Lower leg skin (tissue), 4 donors: Measurements from ENCODE around the gene SLX1B. TPM values are rescaled to one million over a fixed set of nuclear protein-coding genes. Genes with fewer than 3 reads are reported as not detected.
"Not testable (repeated sequence)": the region's sequence is repeated elsewhere in the genome, so short reads cannot be mapped to it uniquely, and the experiment has no call there.

ENCODE experiments used
- DNase-seq, 2 donors: peaks; one replicate each; pipeline ENCODE4 v3.0.0-alpha.2; 2019; ENCODE audit warnings: low spot score in 2 of 2
- H3K4me3 ChIP-seq: fragments of 200-600 bp; sonication (generic); 2 replicates; pipeline ENCODE4 v1.5.1; 2017; ENCODE audit warnings: mild to moderate bottlenecking, low read depth; ENCODE audit not compliant: poor library complexity, severe bottlenecking
- WGBS, 2 donors: methylation state at CpG; one replicate each; pipeline ENCODE4 v1.1.5; 2018; 5-methylcytosine and 5-hydroxymethylcytosine counted together
- intact Hi-C: fragments of 100-400 bp; cut with DNase I; formaldehyde crosslinking; loops from one replicate; pipeline ENCODE4 v1.15.0; 2023; ENCODE audit warnings: low total_unique reads
- total RNA-seq, 4 donors: library from RNA; depleted of rRNA; stranded (reverse); fragments of >200 nt; gene quantifications; one replicate each; pipeline ENCODE4 v1.1.0, GENCODE V29; 2016

Gene SLX1B
- total RNA-seq, result 10 to 100 TPM; 30.5 to 58.9 (median 47.2) TPM

- intact Hi-C loops, H3K4me3 ChIP-seq, DNase-seq: not testable (repeated sequence)
- no CpG with 5 or more reads among the region's 33 CpGs for WGBS, 2 donors
These were observed at the start of gene SLX1B, which contains the start of gene BOLA2 for GRCh38 chr16:29454269-29454668. SLX1B (plus strand) TSS chr16:29454533. BOLA2 (minus strand) TSS chr16:29454351; CDS start chr16:29454253, 98 bp downstream.

- H3K4me3 ChIP-seq, intact Hi-C loops, DNase-seq: not testable (repeated sequence)
- 55 to 61% methylated on average over 7 of the region's 7 CpGs for WGBS, 2 donors
These were observed 49.1 kb upstream of the SLX1B start for GRCh38 chr16:29405249-29405648.

GRCh38 chr16:29423587-29423986, 30.7 kb upstream of the SLX1B start:
- intact Hi-C loops, H3K4me3 ChIP-seq, DNase-seq: not testable (repeated sequence)
- 96 to 98% methylated on average over 2 of the region's 2 CpGs for WGBS, 2 donors

GRCh38 chr16:29425390-29425789, 28.9 kb upstream of the SLX1B start:
- H3K4me3 ChIP-seq, DNase-seq, intact Hi-C loops: not testable (repeated sequence)
- WGBS, 2 donors, result 95 to 96% methylated on average over 3 of the region's 3 CpGs

- intact Hi-C loops, DNase-seq, H3K4me3 ChIP-seq: not testable (repeated sequence)
- WGBS, 2 donors, result no CpG with 5 or more reads among the region's 21 CpGs
These were observed 579 bp upstream of the SLX1B start for GRCh38 chr16:29453754-29454153.

GRCh38 chr16:29454828-29455227, 495 bp downstream of the SLX1B start:
- DNase-seq, H3K4me3 ChIP-seq, intact Hi-C loops: not testable (repeated sequence)
- no CpG with 5 or more reads among the region's 29 CpGs for WGBS, 2 donors

- H3K4me3 ChIP-seq, intact Hi-C loops: not testable (repeated sequence)
- DNase-seq, result peak in 1 of 2 donors; percentile 18
- no CpG with 5 or more reads among the region's 2 CpGs for WGBS, 2 donors
These were observed 3.3 kb downstream of the SLX1B start for GRCh38 chr16:29457660-29458059.

- DNase-seq, H3K4me3 ChIP-seq, intact Hi-C loops: not testable (repeated sequence)
- WGBS, 2 donors, result no CpG with 5 or more reads among the region's 13 CpGs
These were observed 5.6 kb downstream of the SLX1B start, which contains the start of gene SULT1A4 for GRCh38 chr16:29459706-29460646. SULT1A4 (plus strand) TSS chr16:29459913; CDS start chr16:29461386, 1,473 bp downstream.

GRCh38 chr16:29460647-29461030, 6.3 kb downstream of the SLX1B start:
- H3K4me3 ChIP-seq, DNase-seq, intact Hi-C loops: not testable (repeated sequence)
- no CpG with 5 or more reads among the region's 9 CpGs for WGBS, 2 donors

- intact Hi-C loops, DNase-seq, H3K4me3 ChIP-seq: not testable (repeated sequence)
- no CpG with 5 or more reads among the region's 57 CpGs for WGBS, 2 donors
These were observed 11.9 kb downstream of the SLX1B start for GRCh38 chr16:29465985-29466824.

- intact Hi-C loops, DNase-seq, H3K4me3 ChIP-seq: not testable (repeated sequence)
- WGBS, 2 donors, result no CpG with 5 or more reads among the region's 33 CpGs
These were observed 12.6 kb downstream of the SLX1B start for GRCh38 chr16:29466904-29467303.

- WGBS, 2 donors, result no CpG with 5 or more reads among the region's 10 CpGs
- intact Hi-C loops, H3K4me3 ChIP-seq, DNase-seq: not testable (repeated sequence)
These were observed 13.5 kb downstream of the SLX1B start for GRCh38 chr16:29467654-29468366.

- intact Hi-C loops, H3K4me3 ChIP-seq: not testable (repeated sequence)
- peak; percentile 92 to 93 for DNase-seq
- WGBS, 2 donors, result 1 to 17% methylated on average over 5 to 6 of the region's 6 CpGs
These were observed 15.3 kb downstream of the SLX1B start for GRCh38 chr16:29469660-29470059.

GRCh38 chr16:29472065-29472464, 17.7 kb downstream of the SLX1B start:
- WGBS, 2 donors, result no CpG with 5 or more reads among the region's 4 CpGs
- intact Hi-C loops, DNase-seq, H3K4me3 ChIP-seq: not testable (repeated sequence)
